Endothelial cell (in vitro differentiated cells): Measurements from ENCODE around the gene PNPT1. TPM values are rescaled to one million over a fixed set of nuclear protein-coding genes. Genes with fewer than 3 reads are reported as not detected.
"Not testable (repeated sequence)": the region's sequence is repeated elsewhere in the genome, so short reads cannot be mapped to it uniquely, and the experiment has no call there.

Experiments used
- DNase-seq: peaks from one replicate; pipeline ENCODE4 v3.0.0; 2021; ENCODE audit warnings: low spot score
- H3K27ac Mint-ChIP-seq: one replicate; pipeline ENCODE4 v1.8.0; 2021; ENCODE audit warnings: mixed read lengths, inconsistent platforms; ENCODE audit not compliant: unreplicated experiment
- H3K27me3 Mint-ChIP-seq: one replicate; pipeline ENCODE4 v1.8.0; 2021; ENCODE audit warnings: mild to moderate bottlenecking, moderate library complexity, mixed read lengths, inconsistent platforms; ENCODE audit not compliant: unreplicated experiment
- H3K36me3 Mint-ChIP-seq: one replicate; pipeline ENCODE4 v1.8.0; 2021; ENCODE audit warnings: mild to moderate bottlenecking, low read depth, mixed read lengths, inconsistent platforms; ENCODE audit not compliant: unreplicated experiment
- H3K4me1 Mint-ChIP-seq: one replicate; pipeline ENCODE4 v1.8.0; 2021; ENCODE audit warnings: mild to moderate bottlenecking, mixed read lengths, inconsistent platforms; ENCODE audit not compliant: unreplicated experiment
- H3K4me3 Mint-ChIP-seq: one replicate; pipeline ENCODE4 v1.8.0; 2021; ENCODE audit warnings: mild to moderate bottlenecking, mixed read lengths, inconsistent platforms; ENCODE audit not compliant: unreplicated experiment
- H3K9me3 Mint-ChIP-seq: one replicate; pipeline ENCODE4 v1.8.0; 2021; ENCODE audit warnings: mixed read lengths, inconsistent platforms; ENCODE audit not compliant: unreplicated experiment
- CTCF ChIP-seq: fragments of 200-600 bp; sonication (generic); IDR thresholded peaks from one replicate; pipeline ENCODE4 v1.5.0; 2021; ENCODE audit warnings: antibody characterized with exemption; ENCODE audit not compliant: unreplicated experiment
- total RNA-seq: library from RNA; stranded (reverse); fragmentation: NEBNext Ultra II Directional; extraction: Animal tissue kit (Norgen Biotek cat#: 25700); gene quantifications from one replicate; pipeline ENCODE4 v1.2.1, GENCODE V29; 2021; ENCODE audit not compliant: unreplicated experiment

The PNPT1 gene
- total RNA-seq, 1 donor from 2014 or later = 24.9 TPM

GRCh38 chr2:55598056-55598795, 95.4 kb downstream of the PNPT1 start:
- no peak for DNase-seq
- TF ChIP-seq CTCF = no peak
- Mint-ChIP-seq H3K27me3 (no peaks in the 10 kb centered on the region), H3K9me3 (no peaks in the 10 kb centered on the region), H3K4me1 (no peaks in the 10 kb centered on the region), H3K36me3 (peaks cover 13% of the 10 kb centered on the region), H3K4me3 (no peak overlapping the region), H3K27ac (no peak overlapping the region)

- H3K27ac Mint-ChIP-seq, H3K4me3 Mint-ChIP-seq, H3K36me3 Mint-ChIP-seq, H3K4me1 Mint-ChIP-seq, DNase-seq, H3K27me3 Mint-ChIP-seq, H3K9me3 Mint-ChIP-seq: not testable (repeated sequence)
Measured at GRCh38 chr2:55596795-55597194, 96.8 kb downstream of the PNPT1 start.

GRCh38 chr2:55595536-55595935, 98.1 kb downstream of the PNPT1 start:
- Mint-ChIP-seq H3K4me1 (no peaks in the 10 kb centered on the region), H3K36me3 (peaks cover 6% of the 10 kb centered on the region), H3K27ac (no peak overlapping the region), H3K9me3 (no peaks in the 10 kb centered on the region), H3K27me3 (no peaks in the 10 kb centered on the region), H3K4me3 (no peak overlapping the region)
- no peak for TF ChIP-seq CTCF
- DNase-seq = no peak

GRCh38 chr2:55592130-55592529, 101.5 kb downstream of the PNPT1 start:
- Mint-ChIP-seq H3K36me3 (peaks cover 4% of the 10 kb centered on the region), H3K4me1 (no peaks in the 10 kb centered on the region), H3K4me3 (no peak overlapping the region), H3K9me3 (no peaks in the 10 kb centered on the region), H3K27ac (no peak overlapping the region), H3K27me3 (no peaks in the 10 kb centered on the region)
- TF ChIP-seq CTCF = no peak
- DNase-seq = no peak

- DNase-seq = no peak
- no peaks in the 10 kb centered on the region for H3K9me3 Mint-ChIP-seq
- no peak overlapping the region for H3K4me3 Mint-ChIP-seq
- TF ChIP-seq CTCF = no peak
- no peaks in the 10 kb centered on the region for H3K4me1 Mint-ChIP-seq
- H3K27ac Mint-ChIP-seq = no peak overlapping the region
- H3K36me3 Mint-ChIP-seq = no peaks in the 10 kb centered on the region
- H3K27me3 Mint-ChIP-seq = no peaks in the 10 kb centered on the region
Measured at GRCh38 chr2:55590810-55591440, 102.7 kb downstream of the PNPT1 start.
